Uterus (tissue), 4 donors: Measurements from ENCODE around the gene SPATA46. TPM values are rescaled to one million over a fixed set of nuclear protein-coding genes. Genes with fewer than 3 reads are reported as not detected.

ENCODE experiments used
- DNase-seq, 2 donors: peaks; one replicate each; pipeline ENCODE4 v3.0.0-alpha.2; 2019 to 2020
- H3K27ac ChIP-seq, 2 donors: fragments of 200-600 bp; sonication (generic); 1 replicate in 1 of 2; 2 replicates in 1 of 2; pipeline ENCODE4 v1.5.1; 2016 to 2018
- H3K27me3 ChIP-seq, 2 donors: fragments of 200-600 bp; sonication (generic); one replicate each; pipeline ENCODE4 v1.5.1; 2018 to 2019; ENCODE audit warnings: control low read depth in 1 of 2
- H3K36me3 ChIP-seq, 2 donors: fragments of 200-600 bp; sonication (generic); one replicate each; pipeline ENCODE4 v1.5.1; 2019; ENCODE audit warnings: control low read depth in 1 of 2
- H3K4me1 ChIP-seq, 2 donors: fragments of 200-600 bp; sonication (generic); one replicate each; pipeline ENCODE4 v1.5.1; 2018 to 2019; ENCODE audit warnings: control low read depth in 1 of 2
- H3K4me3 ChIP-seq, 2 donors: fragments of 200-600 bp; sonication (generic); 1 replicate in 1 of 2; 2 replicates in 1 of 2; pipeline ENCODE4 v1.5.1; 2018 to 2019; ENCODE audit warnings: mild to moderate bottlenecking in 1 of 2
- H3K9me3 ChIP-seq, 2 donors: fragments of 200-600 bp; sonication (generic); one replicate each; pipeline ENCODE4 v1.5.1; 2019; ENCODE audit warnings: control low read depth in 1 of 2
- CTCF ChIP-seq, 4 experiments: fragments of 200-600 bp in 2 of 4; fragments of 450-650 bp in 2 of 4; sonication (generic) in 2 of 4; IDR thresholded peaks; one replicate each; pipeline ENCODE4 v1.5.1; 2016 to 2019; ENCODE audit warnings: antibody characterized with exemption in 4 of 4, mild to moderate bottlenecking in 2 of 4, moderate library complexity in 1 of 4
- POLR2A ChIP-seq, 2 donors: fragments of 450-650 bp; IDR thresholded peaks; one replicate each; pipeline ENCODE4 v1.6.1; 2016; ENCODE audit warnings: antibody characterized with exemption in 2 of 2, mild to moderate bottlenecking in 1 of 2, moderate library complexity in 1 of 2
- intact Hi-C: fragments of 100-400 bp; cut with DNase I; formaldehyde crosslinking; loops from one replicate; pipeline ENCODE4 v1.15.1; 2023; ENCODE audit warnings: low total_unique reads
- total RNA-seq, 4 donors: library from RNA; depleted of rRNA in 3 of 4; stranded (reverse); fragments of >200 nt in 3 of 4; gene quantifications; one replicate each; pipeline versions ENCODE4 v1.1.0 to v1.2.4, GENCODE V29; 2014 to 2023
- donor health status: DM: yes; HTN: yes; CAD: no.

The SPATA46 gene
- total RNA-seq, 4 donors from 2014 or later: not detected

DNA sequence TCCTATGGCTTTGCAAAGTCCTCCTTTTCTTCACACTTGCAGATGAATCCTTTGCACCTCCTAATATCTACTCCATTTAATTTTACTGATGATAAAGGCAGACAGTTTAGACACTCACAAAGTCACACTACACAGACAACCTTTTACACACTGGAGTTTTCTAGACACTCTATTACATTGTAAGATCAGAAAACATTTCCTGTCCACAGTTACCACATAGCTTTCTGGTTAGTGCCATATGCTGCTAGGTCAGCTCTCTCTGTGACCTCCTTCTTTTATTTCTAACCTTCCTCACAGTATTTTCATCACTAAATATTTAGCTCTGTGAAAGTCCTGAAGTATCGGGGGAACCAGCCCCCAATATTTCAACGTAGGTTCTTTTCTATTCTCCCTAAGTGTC lies 30.2 kb upstream of the SPATA46 start:
- Histone ChIP-seq H3K4me1 (no peaks in the 10 kb centered on the region), H3K4me3 (no peak overlapping the region), H3K27ac (no peak overlapping the region), H3K27me3 (no peaks in the 10 kb centered on the region), H3K36me3 (no peaks in the 10 kb centered on the region), H3K9me3 (no peaks in the 10 kb centered on the region)
- intact Hi-C loops: no loop called here
- no peak for TF ChIP-seq POLR2A (IDR thresholded peaks at IDR 0.05)
- no peak for TF ChIP-seq CTCF (IDR thresholded peaks at IDR 0.05)
- DNase-seq: no peak

- DNase-seq: no peak
- Histone ChIP-seq H3K4me1 (no peaks in the 10 kb centered on the region), H3K36me3 (no peaks in the 10 kb centered on the region), H3K9me3 (no peaks in the 10 kb centered on the region), H3K4me3 (no peak overlapping the region), H3K27ac (no peak overlapping the region), H3K27me3 (no peaks in the 10 kb centered on the region)
- intact Hi-C loops: no loop called here
- TF ChIP-seq POLR2A (IDR thresholded peaks at IDR 0.05): no peak
- TF ChIP-seq CTCF (IDR thresholded peaks at IDR 0.05): no peak
Observed at GRCh38 chr1:162405800-162406199, 29.1 kb upstream of the SPATA46 start.

DNA sequence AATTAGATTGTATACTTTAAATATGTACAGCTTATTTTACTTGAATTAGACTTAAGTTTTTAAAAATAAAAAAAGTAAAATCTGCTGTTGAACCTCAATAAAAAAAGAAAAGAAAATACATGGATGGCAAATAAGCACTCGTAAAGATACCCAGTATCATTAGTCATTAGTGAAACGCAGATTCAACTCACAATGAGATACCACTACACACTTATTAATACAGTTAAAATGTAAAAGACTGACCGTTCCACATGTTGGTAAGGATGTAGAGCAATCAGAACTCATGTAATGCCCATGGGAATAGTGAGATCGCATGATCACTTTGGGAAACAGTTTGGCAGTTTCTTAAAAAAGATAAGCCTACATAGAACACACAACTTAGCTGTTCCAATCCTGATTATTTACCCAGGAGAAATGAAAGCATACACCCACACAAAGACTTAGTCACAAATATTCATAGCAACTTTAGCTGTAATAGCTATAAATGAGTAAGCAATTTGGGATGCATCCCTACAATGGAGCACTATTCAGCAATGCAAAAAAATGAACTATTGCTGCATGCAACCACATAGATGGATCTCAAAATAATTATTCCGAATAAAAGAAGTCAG lies 28.0 kb upstream of the SPATA46 start:
- Histone ChIP-seq H3K4me3 (no peak overlapping the region), H3K4me1 (no peaks in the 10 kb centered on the region), H3K9me3 (no peaks in the 10 kb centered on the region), H3K27ac (no peak overlapping the region), H3K27me3 (no peaks in the 10 kb centered on the region), H3K36me3 (no peaks in the 10 kb centered on the region)
- TF ChIP-seq POLR2A (IDR thresholded peaks at IDR 0.05) (no peak), CTCF (IDR thresholded peaks at IDR 0.05) (no peak)
- no peak for DNase-seq
- intact Hi-C loops: no loop called here

DNA sequence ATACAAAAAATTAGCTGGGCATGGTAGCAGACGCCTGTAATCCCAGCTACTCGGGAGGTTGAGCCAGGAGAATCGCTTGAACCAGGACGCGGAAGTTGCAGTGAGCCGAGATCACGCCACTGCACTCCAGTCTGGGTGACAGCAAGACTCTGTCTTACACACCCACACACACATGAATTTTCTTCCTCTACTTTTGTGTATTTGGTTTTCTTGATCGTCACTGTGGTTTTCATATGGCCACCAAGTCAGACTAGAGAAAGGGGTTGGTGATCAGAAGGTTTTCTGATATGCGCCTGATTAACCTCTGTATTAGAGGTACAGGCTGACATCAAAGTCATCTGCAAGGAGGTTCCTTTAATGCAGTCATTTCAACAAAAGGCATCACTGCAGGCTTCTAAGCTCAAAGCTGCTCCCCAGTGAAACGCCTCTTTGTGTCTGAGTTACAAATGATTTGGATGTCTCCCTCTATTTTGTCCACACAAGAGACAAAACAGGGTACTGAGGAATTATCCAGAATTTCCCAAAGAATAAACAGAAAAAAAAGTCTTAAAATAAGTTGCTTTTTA lies 24.2 kb upstream of the SPATA46 start:
- Histone ChIP-seq H3K9me3 (no peaks in the 10 kb centered on the region), H3K4me3 (no peak overlapping the region), H3K4me1 (no peaks in the 10 kb centered on the region), H3K27me3 (no peaks in the 10 kb centered on the region), H3K36me3 (no peaks in the 10 kb centered on the region), H3K27ac (no peak overlapping the region)
- no peak for DNase-seq
- TF ChIP-seq POLR2A (IDR thresholded peaks at IDR 0.05) (no peak), CTCF (IDR thresholded peaks at IDR 0.05) (no peak)
- intact Hi-C loops: no loop called here

DNA sequence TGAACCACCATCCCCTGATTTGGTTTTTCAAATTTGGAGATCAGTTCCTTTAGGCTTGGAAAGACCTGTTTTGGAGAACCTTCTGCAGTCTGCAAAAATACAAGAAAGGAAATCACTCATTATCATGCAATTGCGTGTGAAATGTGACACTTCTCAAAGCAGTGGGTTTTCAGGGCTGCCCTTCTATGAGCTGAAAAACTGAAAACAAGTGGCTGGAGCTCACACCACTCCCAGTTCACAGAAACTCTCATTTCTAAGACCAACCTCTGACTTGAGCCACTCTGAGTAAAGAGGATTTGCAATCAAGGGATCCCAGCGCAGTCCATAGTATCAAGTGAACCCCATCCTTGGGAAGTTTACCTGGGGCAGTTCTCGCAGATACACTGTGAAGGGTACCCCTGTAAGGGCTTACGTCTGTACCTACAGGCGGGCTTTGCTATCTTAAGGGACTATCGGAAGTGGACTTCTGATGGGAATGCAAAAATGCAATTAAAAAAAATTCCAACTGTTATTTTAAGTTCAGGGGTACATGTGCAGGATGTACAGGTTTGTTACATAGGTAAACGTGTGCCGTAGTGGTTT lies 22.4 kb upstream of the SPATA46 start:
- H3K27me3 ChIP-seq: no peaks in the 10 kb centered on the region

More for the DNA sequence above, 22.4 kb upstream of the SPATA46 start:
- no peaks in the 10 kb centered on the region for H3K36me3 ChIP-seq
- no peak for TF ChIP-seq POLR2A (IDR thresholded peaks at IDR 0.05)
- no peak for TF ChIP-seq CTCF (IDR thresholded peaks at IDR 0.05)
- intact Hi-C loops: no loop called here
- H3K4me3 ChIP-seq: no peak overlapping the region
- no peak overlapping the region for H3K27ac ChIP-seq
- no peak for DNase-seq
- no peaks in the 10 kb centered on the region for H3K4me1 ChIP-seq
- H3K9me3 ChIP-seq: no peaks in the 10 kb centered on the region
